ENCODE measurements around the gene TTC12.

- TF ChIP-seq POLR2AphosphoS5 (IDR thresholded peaks at IDR 0.05; ENCODE audit: insufficient read depth in 1 of 2, low read depth in 1 of 2) (no peak), CTCF (IDR thresholded peaks at IDR 0.05) (no peak), POLR2A (IDR thresholded peaks at IDR 0.05) (no peak)
These were observed 56.3 kb downstream of the TTC12 start for GRCh38 chr11:113370634-113371033.

All from vagina (tissue), 2 donors.